Liver (tissue), 9 donors: ENCODE measurements around the gene HMGN4. TPM values are rescaled to one million over a fixed set of nuclear protein-coding genes. Genes with fewer than 3 reads are reported as not detected.
"Not testable (repeated sequence)": the region's sequence is repeated elsewhere in the genome, so short reads cannot be mapped to it uniquely, and the experiment has no call there.

Experiments
- DNase-seq: peaks from one replicate; pipeline ENCODE4 v3.0.0-alpha.2; 2017; ENCODE audit warnings: low spot score
- H3K27ac ChIP-seq, 2 donors: one replicate each; pipeline ENCODE4 v1.7.0; 2013; ENCODE audit warnings: inconsistent platforms in 2 of 2, low read length in 2 of 2, control low read depth in 1 of 2, low read depth in 1 of 2, mild to moderate bottlenecking in 1 of 2
- H3K27me3 ChIP-seq, 4 donors: one replicate each; pipeline versions ENCODE4 v1.6.1 to v1.7.0; 2013; ENCODE audit warnings: low read length in 3 of 4, inconsistent platforms in 1 of 4, mild to moderate bottlenecking in 1 of 4, moderate library complexity in 1 of 4; ENCODE audit not compliant: control insufficient read depth in 4 of 4, insufficient read depth in 4 of 4
- H3K36me3 ChIP-seq, 4 donors: one replicate each; pipeline versions ENCODE4 v1.6.1 to v1.7.0; 2013; ENCODE audit warnings: low read length in 3 of 4, mild to moderate bottlenecking in 3 of 4, low read depth in 1 of 4, moderate library complexity in 1 of 4; ENCODE audit not compliant: control insufficient read depth in 4 of 4, insufficient read depth in 3 of 4
- H3K4me1 ChIP-seq, 4 donors: one replicate each; pipeline versions ENCODE4 v1.6.1 to v1.7.0; 2013; ENCODE audit warnings: low read length in 3 of 4, mild to moderate bottlenecking in 3 of 4, moderate library complexity in 1 of 4; ENCODE audit not compliant: control insufficient read depth in 4 of 4, insufficient read depth in 4 of 4
- H3K4me3 ChIP-seq, 3 donors: one replicate each; pipeline versions ENCODE4 v1.6.1 to v1.7.0; 2013; ENCODE audit warnings: low read length in 3 of 3, control low read depth in 1 of 3, low read depth in 1 of 3, mild to moderate bottlenecking in 1 of 3
- H3K9ac ChIP-seq, 2 donors: one replicate each; pipeline ENCODE4 v1.7.0; 2013; ENCODE audit warnings: low read length in 2 of 2, mild to moderate bottlenecking in 2 of 2, moderate library complexity in 2 of 2, control low read depth in 1 of 2, low read depth in 1 of 2
- H3K9me3 ChIP-seq, 4 donors: one replicate each; pipeline versions ENCODE4 v1.6.1 to v1.7.0; 2013; ENCODE audit warnings: low read length in 3 of 4; ENCODE audit not compliant: control insufficient read depth in 4 of 4
- EGR1 ChIP-seq, 2 donors: IDR thresholded peaks; 2 replicates each; pipeline ENCODE4 v1.6.1; 2016 to 2018; ENCODE audit warnings: antibody characterized with exemption in 2 of 2, low read depth in 2 of 2
- FOXA1 ChIP-seq: IDR thresholded peaks from 2 replicates; pipeline ENCODE4 v1.6.1; 2016; ENCODE audit warnings: antibody characterized with exemption
- FOXA2 ChIP-seq: IDR thresholded peaks from 2 replicates; pipeline ENCODE4 v1.6.1; 2016; ENCODE audit warnings: antibody characterized with exemption
- GABPA ChIP-seq, 2 donors: IDR thresholded peaks in 1 of 2; conservative IDR thresholded peaks in 1 of 2; 2 replicates each; pipeline ENCODE4 v1.6.1; 2016; ENCODE audit warnings: antibody characterized with exemption in 2 of 2, mild to moderate bottlenecking in 1 of 2, moderate library complexity in 1 of 2
- HNF4A ChIP-seq, 2 donors: conservative IDR thresholded peaks; 2 replicates each; pipeline ENCODE4 v1.6.1; 2016; ENCODE audit warnings: antibody characterized with exemption in 2 of 2, mild to moderate bottlenecking in 2 of 2
- HNF4G ChIP-seq: IDR thresholded peaks from 2 replicates; pipeline ENCODE4 v1.6.1; 2016; ENCODE audit warnings: antibody characterized with exemption
- JUND ChIP-seq, 2 donors: IDR thresholded peaks; 2 replicates each; pipeline ENCODE4 v1.6.1; 2016; ENCODE audit warnings: antibody characterized with exemption in 2 of 2
- NR2F2 ChIP-seq: IDR thresholded peaks from 2 replicates; pipeline ENCODE4 v1.6.1; 2016; ENCODE audit warnings: antibody characterized with exemption
- RAD21 ChIP-seq, 2 donors: IDR thresholded peaks; 2 replicates each; pipeline ENCODE4 v1.6.1; 2016; ENCODE audit warnings: antibody characterized with exemption in 2 of 2, mild to moderate bottlenecking in 2 of 2
- RXRA ChIP-seq, 2 donors: IDR thresholded peaks; 2 replicates each; pipeline ENCODE4 v1.6.1; 2017 to 2018; ENCODE audit warnings: antibody characterized with exemption in 2 of 2, mild to moderate bottlenecking in 1 of 2
- TAF1 ChIP-seq: conservative IDR thresholded peaks from 2 replicates; pipeline ENCODE4 v1.6.1; 2016; ENCODE audit warnings: antibody characterized with exemption, mild to moderate bottlenecking
- YY1 ChIP-seq: IDR thresholded peaks from 2 replicates; pipeline ENCODE4 v1.6.1; 2016; ENCODE audit warnings: antibody characterized with exemption, mild to moderate bottlenecking
- WGBS: extraction: QIAGEN DNeasy Blood & Tissue Kit; methylation state at CpG from one replicate; pipeline ENCODE4 v1.1.7; 2013; 5-methylcytosine and 5-hydroxymethylcytosine counted together
- polyA plus RNA-seq, 2 donors: library from polyadenylated mRNA; stranded (reverse) in 1 of 2; unstranded in 1 of 2; fragments of 200-250 nt in 1 of 2; fragments of >200 nt in 1 of 2; fragmentation: Nextera tagmentation in 1 of 2; extraction: Ambion mirVana in 1 of 2; gene quantifications; one replicate each; pipeline versions ENCODE4 v1.2.1 to v1.2.3, GENCODE V29; 2013 to 2015
- total RNA-seq, 2 donors: library from RNA; depleted of rRNA; stranded (reverse); fragments of >200 nt; gene quantifications; one replicate each; pipeline ENCODE4 v1.2.3, GENCODE V29; 2014
- TF ChIP-seq, protein P1 (sequence below): fragments of 150-350 bp; IDR thresholded peaks from 2 replicates; pipeline ENCODE4 v1.5.1; 2017; ENCODE audit warnings: improper control_type of control experiment, low read depth, low read length; ENCODE audit not compliant: missing input control
- TF ChIP-seq, protein P2 (sequence below): IDR thresholded peaks from 2 replicates; pipeline ENCODE4 v1.6.1; 2016; ENCODE audit warnings: antibody characterized with exemption
- TF ChIP-seq, protein P3 (sequence below): IDR thresholded peaks from 2 replicates; pipeline ENCODE4 v1.6.1; 2016; ENCODE audit warnings: antibody characterized with exemption
- TF ChIP-seq, protein P4 (sequence below): IDR thresholded peaks from 2 replicates; pipeline ENCODE4 v1.6.1; 2016; ENCODE audit warnings: antibody characterized with exemption, mild to moderate bottlenecking
- donor health status: healthy.
- donor health status: healthy.
- donor health status: healthy.
- donor health status: healthy.
- donor health status: healthy.

Gene HMGN4
- total and polyA plus RNA-seq, 4 donors, result 8.2 to 13.3 (median 10.1) TPM

DNA sequence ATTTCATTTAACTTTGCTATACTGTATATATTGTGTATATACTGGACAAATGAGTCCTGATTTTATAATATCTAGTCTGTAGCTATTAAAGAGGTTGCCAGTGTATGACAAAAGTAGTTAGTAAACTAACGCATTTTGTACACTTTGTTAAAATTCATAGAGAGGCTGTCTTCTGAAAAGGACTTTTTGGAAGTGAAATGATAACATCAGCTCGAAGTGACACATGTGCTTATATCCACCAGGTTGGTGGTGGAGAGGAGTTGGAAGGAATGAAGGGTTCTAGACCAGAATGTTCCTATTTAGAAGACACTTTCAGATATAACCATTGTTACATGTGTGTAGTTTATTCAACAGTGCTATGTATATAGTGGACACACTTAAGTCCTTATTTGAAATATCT is 13.9 kb upstream of the HMGN4 start:
- H3K27me3 ChIP-seq, H3K4me1 ChIP-seq, H3K27ac ChIP-seq, DNase-seq, H3K36me3 ChIP-seq, H3K9ac ChIP-seq, H3K4me3 ChIP-seq, H3K9me3 ChIP-seq: not testable (repeated sequence)
- 96% methylated on average over 2 of the region's 2 CpGs for WGBS

GRCh38 chr6:26524722-26525370 is 13.3 kb upstream of the HMGN4 start:
- Histone ChIP-seq H3K36me3 (no peaks in the 10 kb centered on the region), H3K4me1 (peaks cover 0 to 6% (median 1%) of the 10 kb centered on the region in 4 donors), H3K9ac (no peak overlapping the region), H3K27me3 (no peaks in the 10 kb centered on the region), H3K4me3 (no peak overlapping the region), H3K27ac (no peak overlapping the region), H3K9me3 (no peaks in the 10 kb centered on the region)
- WGBS, result 67% methylated on average over 7 of the region's 7 CpGs
- no peak for DNase-seq
- TF ChIP-seq, protein P1, sequence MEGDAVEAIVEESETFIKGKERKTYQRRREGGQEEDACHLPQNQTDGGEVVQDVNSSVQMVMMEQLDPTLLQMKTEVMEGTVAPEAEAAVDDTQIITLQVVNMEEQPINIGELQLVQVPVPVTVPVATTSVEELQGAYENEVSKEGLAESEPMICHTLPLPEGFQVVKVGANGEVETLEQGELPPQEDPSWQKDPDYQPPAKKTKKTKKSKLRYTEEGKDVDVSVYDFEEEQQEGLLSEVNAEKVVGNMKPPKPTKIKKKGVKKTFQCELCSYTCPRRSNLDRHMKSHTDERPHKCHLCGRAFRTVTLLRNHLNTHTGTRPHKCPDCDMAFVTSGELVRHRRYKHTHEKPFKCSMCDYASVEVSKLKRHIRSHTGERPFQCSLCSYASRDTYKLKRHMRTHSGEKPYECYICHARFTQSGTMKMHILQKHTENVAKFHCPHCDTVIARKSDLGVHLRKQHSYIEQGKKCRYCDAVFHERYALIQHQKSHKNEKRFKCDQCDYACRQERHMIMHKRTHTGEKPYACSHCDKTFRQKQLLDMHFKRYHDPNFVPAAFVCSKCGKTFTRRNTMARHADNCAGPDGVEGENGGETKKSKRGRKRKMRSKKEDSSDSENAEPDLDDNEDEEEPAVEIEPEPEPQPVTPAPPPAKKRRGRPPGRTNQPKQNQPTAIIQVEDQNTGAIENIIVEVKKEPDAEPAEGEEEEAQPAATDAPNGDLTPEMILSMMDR, result no peak
- TF ChIP-seq EGR1 (IDR thresholded peaks at IDR 0.05; ENCODE audit: low read depth in 2 of 2), result no peak
- TF ChIP-seq GABPA (IDR thresholded peaks at IDR 0.05 in 1 of 2, conservative IDR thresholded peaks at IDR 0.05 in 1 of 2), result no peak

- no peak for TF ChIP-seq FOXA1
- no peak for TF ChIP-seq FOXA2
- no peak for TF ChIP-seq HNF4G
- TF ChIP-seq NR2F2, result no peak
- no peak for TF ChIP-seq HNF4A (conservative IDR thresholded peaks at IDR 0.05)
- TF ChIP-seq, protein P2, sequence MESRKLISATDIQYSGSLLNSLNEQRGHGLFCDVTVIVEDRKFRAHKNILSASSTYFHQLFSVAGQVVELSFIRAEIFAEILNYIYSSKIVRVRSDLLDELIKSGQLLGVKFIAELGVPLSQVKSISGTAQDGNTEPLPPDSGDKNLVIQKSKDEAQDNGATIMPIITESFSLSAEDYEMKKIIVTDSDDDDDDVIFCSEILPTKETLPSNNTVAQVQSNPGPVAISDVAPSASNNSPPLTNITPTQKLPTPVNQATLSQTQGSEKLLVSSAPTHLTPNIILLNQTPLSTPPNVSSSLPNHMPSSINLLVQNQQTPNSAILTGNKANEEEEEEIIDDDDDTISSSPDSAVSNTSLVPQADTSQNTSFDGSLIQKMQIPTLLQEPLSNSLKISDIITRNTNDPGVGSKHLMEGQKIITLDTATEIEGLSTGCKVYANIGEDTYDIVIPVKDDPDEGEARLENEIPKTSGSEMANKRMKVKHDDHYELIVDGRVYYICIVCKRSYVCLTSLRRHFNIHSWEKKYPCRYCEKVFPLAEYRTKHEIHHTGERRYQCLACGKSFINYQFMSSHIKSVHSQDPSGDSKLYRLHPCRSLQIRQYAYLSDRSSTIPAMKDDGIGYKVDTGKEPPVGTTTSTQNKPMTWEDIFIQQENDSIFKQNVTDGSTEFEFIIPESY, result no peak
- TF ChIP-seq RAD21 (IDR thresholded peaks at IDR 0.05), result no peak
- TF ChIP-seq JUND (IDR thresholded peaks at IDR 0.05), result no peak
- TF ChIP-seq TAF1, result no peak
- no peak for TF ChIP-seq YY1
- TF ChIP-seq, protein P3, sequence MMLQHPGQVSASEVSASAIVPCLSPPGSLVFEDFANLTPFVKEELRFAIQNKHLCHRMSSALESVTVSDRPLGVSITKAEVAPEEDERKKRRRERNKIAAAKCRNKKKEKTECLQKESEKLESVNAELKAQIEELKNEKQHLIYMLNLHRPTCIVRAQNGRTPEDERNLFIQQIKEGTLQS, result no peak
- no peak for TF ChIP-seq GABPA (IDR thresholded peaks at IDR 0.05 in 1 of 2, conservative IDR thresholded peaks at IDR 0.05 in 1 of 2)
- TF ChIP-seq RXRA (IDR thresholded peaks at IDR 0.05), result no peak
- TF ChIP-seq, protein P4, sequence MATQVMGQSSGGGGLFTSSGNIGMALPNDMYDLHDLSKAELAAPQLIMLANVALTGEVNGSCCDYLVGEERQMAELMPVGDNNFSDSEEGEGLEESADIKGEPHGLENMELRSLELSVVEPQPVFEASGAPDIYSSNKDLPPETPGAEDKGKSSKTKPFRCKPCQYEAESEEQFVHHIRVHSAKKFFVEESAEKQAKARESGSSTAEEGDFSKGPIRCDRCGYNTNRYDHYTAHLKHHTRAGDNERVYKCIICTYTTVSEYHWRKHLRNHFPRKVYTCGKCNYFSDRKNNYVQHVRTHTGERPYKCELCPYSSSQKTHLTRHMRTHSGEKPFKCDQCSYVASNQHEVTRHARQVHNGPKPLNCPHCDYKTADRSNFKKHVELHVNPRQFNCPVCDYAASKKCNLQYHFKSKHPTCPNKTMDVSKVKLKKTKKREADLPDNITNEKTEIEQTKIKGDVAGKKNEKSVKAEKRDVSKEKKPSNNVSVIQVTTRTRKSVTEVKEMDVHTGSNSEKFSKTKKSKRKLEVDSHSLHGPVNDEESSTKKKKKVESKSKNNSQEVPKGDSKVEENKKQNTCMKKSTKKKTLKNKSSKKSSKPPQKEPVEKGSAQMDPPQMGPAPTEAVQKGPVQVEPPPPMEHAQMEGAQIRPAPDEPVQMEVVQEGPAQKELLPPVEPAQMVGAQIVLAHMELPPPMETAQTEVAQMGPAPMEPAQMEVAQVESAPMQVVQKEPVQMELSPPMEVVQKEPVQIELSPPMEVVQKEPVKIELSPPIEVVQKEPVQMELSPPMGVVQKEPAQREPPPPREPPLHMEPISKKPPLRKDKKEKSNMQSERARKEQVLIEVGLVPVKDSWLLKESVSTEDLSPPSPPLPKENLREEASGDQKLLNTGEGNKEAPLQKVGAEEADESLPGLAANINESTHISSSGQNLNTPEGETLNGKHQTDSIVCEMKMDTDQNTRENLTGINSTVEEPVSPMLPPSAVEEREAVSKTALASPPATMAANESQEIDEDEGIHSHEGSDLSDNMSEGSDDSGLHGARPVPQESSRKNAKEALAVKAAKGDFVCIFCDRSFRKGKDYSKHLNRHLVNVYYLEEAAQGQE, result no peak
- WGBS, result 85% methylated on average over 2 of the region's 2 CpGs
- no peaks in the 10 kb centered on the region for H3K9me3 ChIP-seq
Observed at GRCh38 chr6:26525838-26526237, 12.3 kb upstream of the HMGN4 start.

More at GRCh38 chr6:26525838-26526237, 12.3 kb upstream of the HMGN4 start:
- DNase-seq, result no peak
- Histone ChIP-seq H3K36me3 (no peaks in the 10 kb centered on the region), H3K9ac (no peak overlapping the region), H3K27me3 (no peaks in the 10 kb centered on the region), H3K4me3 (no peak overlapping the region), H3K4me1 (peaks cover 0 to 7% (median 0%) of the 10 kb centered on the region in 4 donors), H3K27ac (no peak overlapping the region)
